ENCODE results near the gene DCTN5. TPM values are rescaled to one million over a fixed set of nuclear protein-coding genes. Genes with fewer than 3 reads are reported as not detected.

DCTN5 gene
- total and polyA plus RNA-seq, 2 donors (not counting 3 experiments of a cell fraction or from before 2014, with no cell fraction given), result 51.6 to 80.8 TPM

GRCh38 chr16:23608194-23608593 is 33.1 kb upstream of the DCTN5 start:
- H3K79me2 ChIP-seq (ENCODE audit: control insufficient read depth, insufficient read depth, low read length), result no peaks in the 10 kb centered on the region
- H3K27ac ChIP-seq (ENCODE audit: insufficient read depth, low read depth, low read length), result peak overlapping the region; percentile 96
- no peaks in the 10 kb centered on the region for H3K27me3 ChIP-seq (ENCODE audit: control insufficient read depth in 2 of 2, insufficient read depth in 2 of 2, low read length in 2 of 2)
- H3K4me2 ChIP-seq (ENCODE audit: insufficient read depth, low read length), result peak overlapping the region; percentile 81
- FAIRE-seq (peak; percentile 94), DNase-seq (ENCODE audit: low read depth, low spot score) (peak; percentile 93)
- no TSS peak for BruUV-seq (replicated peaks)
- peak overlapping the region in 1 of 3 experiments; percentile 28 for H3K4me3 ChIP-seq (replicated peaks in 1 of 3; ENCODE audit: insufficient read depth in 1 of 3, low read depth in 1 of 3, low read length in 3 of 3)
- H3K9me3 ChIP-seq (replicated peaks; ENCODE audit: control insufficient read depth, insufficient read depth, low read length), result no peaks in the 10 kb centered on the region
- H3K36me3 ChIP-seq (ENCODE audit: control insufficient read depth in 2 of 2, extremely low read depth in 1 of 2, insufficient read depth in 2 of 2, low read length in 2 of 2), result no peaks in the 10 kb centered on the region
- no peaks in the 10 kb centered on the region for H3K9me1 ChIP-seq (replicated peaks; ENCODE audit: control insufficient read depth, extremely low read depth, insufficient read depth, low read length)
- dilution Hi-C loops (cut with MboI; ENCODE audit: extremely low pct_ligation_motif_present, low sequenced_read_pairs), result no loop called here
- H3K4me1 ChIP-seq (ENCODE audit: control insufficient read depth, extremely low read depth, insufficient read depth, low read length), result peaks cover 13% of the 10 kb centered on the region
- peak overlapping the region; percentile 53 for H2AFZ ChIP-seq (ENCODE audit: low read depth, low read length)
- intact Hi-C loops (cut with micrococcal nuclease), result loop anchor here (1.0 kb wide), 4 partner anchors 12 to 70 kb away; partner anchors contain the start of genes DCTN5, EARS2, NDUFAB1 and PALB2
- no peaks in the 10 kb centered on the region for H4K20me1 ChIP-seq (replicated peaks; ENCODE audit: control insufficient read depth, extremely low read depth, insufficient read depth, low read length)
- ChIA-PET CTCF (interaction anchor here (1.0 to 2.4 kb wide), 2 partner anchors 11 to 86 kb away, joined by 3 to 12 read pairs; no protein-coding TSS in a partner anchor), POLR2A (no interaction called here)
- TF ChIP-seq JUN (IDR thresholded peaks at IDR 0.05; ENCODE audit: borderline replicate concordance, insufficient read depth, insufficient read length, low read depth) (peak; percentile 89), FOS (IDR thresholded peaks at IDR 0.05; ENCODE audit: borderline replicate concordance, insufficient read depth, low read length) (peak; percentile 75), CTCF (IDR thresholded peaks at IDR 0.05; ENCODE audit: extremely low read depth in 1 of 2, insufficient read depth in 1 of 2, low read depth in 1 of 2, low read length in 2 of 2) (no peak), POLR2AphosphoS5 (IDR thresholded peaks at IDR 0.05; ENCODE audit: insufficient read depth, low read depth, low read length) (peak; percentile 84), POLR2A (IDR thresholded peaks at IDR 0.05; ENCODE audit: low read depth, low read length) (peak; percentile 38), MYC (IDR thresholded peaks at IDR 0.05; ENCODE audit: low read depth, low read length) (no peak), GATA2 (IDR thresholded peaks at IDR 0.05; ENCODE audit: insufficient read depth, insufficient read length, low read depth, low read length) (peak; percentile 59)
- H3K9ac ChIP-seq (replicated peaks; ENCODE audit: extremely low read depth, insufficient read depth, low read length), result peak overlapping the region; percentile 74
